ENCODE results near the gene TBXAS1. TPM values are rescaled to one million over a fixed set of nuclear protein-coding genes. Genes with fewer than 3 reads are reported as not detected.

The TBXAS1 gene
- total RNA-seq, 3 donors from 2014 or later (not counting 1 experiment from before 2014, with no cell fraction given) = 72.7 to 110 (median 88.7) TPM

DNA sequence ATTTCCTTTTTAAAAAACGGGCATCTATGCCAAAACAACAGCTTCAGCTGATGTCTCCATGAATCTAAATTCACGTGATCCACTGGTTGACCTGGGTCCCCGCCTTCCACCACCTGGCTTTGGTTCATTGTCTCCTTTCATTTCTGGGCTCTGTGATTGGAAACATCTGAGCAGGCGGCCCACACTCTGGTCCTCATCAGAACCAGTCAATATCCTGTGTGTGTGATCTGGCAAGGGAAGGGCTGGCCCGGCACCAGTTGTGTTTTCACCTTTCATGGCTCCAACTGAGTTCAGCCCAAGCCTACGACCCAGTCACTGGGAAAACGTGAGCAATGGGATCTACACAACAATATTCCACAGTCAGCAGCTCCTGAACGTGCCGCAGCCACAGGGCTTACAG is 187.5 kb downstream of the TBXAS1 start:
- peaks cover 3% of the 10 kb centered on the region for H3K36me3 ChIP-seq (ENCODE audit: control insufficient read depth, insufficient read depth, low read length)
- peaks cover 0 to under 1% of the 10 kb centered on the region in 2 donors for H3K4me1 Mint-ChIP-seq
- DNase-seq = no peak
- ATAC-seq = no peak
- no peak overlapping the region for H3K27ac Mint-ChIP-seq
- H3K4me3 Mint-ChIP-seq = no peak overlapping the region
- H3K36me3 Mint-ChIP-seq = peaks cover 6% of the 10 kb centered on the region
- intact Hi-C loops (cut with micrococcal nuclease) = no loop called here
- no peaks in the 10 kb centered on the region for H3K4me1 ChIP-seq (ENCODE audit: control insufficient read depth, insufficient read depth, low read length)
- H3K27me3 Mint-ChIP-seq (ENCODE audit: low read depth in 2 of 2) = no peaks in the 10 kb centered on the region
- H3K4me3 ChIP-seq (ENCODE audit: low read length) = no peak overlapping the region
- 91% methylated on average over 9 of the region's 9 CpGs for WGBS (ENCODE audit: insufficient coverage)
- no peaks in the 10 kb centered on the region for H3K9me3 ChIP-seq (ENCODE audit: control insufficient read depth, insufficient read depth, low read length)
- TF ChIP-seq, protein P1, sequence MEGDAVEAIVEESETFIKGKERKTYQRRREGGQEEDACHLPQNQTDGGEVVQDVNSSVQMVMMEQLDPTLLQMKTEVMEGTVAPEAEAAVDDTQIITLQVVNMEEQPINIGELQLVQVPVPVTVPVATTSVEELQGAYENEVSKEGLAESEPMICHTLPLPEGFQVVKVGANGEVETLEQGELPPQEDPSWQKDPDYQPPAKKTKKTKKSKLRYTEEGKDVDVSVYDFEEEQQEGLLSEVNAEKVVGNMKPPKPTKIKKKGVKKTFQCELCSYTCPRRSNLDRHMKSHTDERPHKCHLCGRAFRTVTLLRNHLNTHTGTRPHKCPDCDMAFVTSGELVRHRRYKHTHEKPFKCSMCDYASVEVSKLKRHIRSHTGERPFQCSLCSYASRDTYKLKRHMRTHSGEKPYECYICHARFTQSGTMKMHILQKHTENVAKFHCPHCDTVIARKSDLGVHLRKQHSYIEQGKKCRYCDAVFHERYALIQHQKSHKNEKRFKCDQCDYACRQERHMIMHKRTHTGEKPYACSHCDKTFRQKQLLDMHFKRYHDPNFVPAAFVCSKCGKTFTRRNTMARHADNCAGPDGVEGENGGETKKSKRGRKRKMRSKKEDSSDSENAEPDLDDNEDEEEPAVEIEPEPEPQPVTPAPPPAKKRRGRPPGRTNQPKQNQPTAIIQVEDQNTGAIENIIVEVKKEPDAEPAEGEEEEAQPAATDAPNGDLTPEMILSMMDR (IDR thresholded peaks at IDR 0.05) = no peak
- no peaks in the 10 kb centered on the region for H3K9me3 Mint-ChIP-seq
- H3K27ac ChIP-seq (ENCODE audit: low read length) = no peak overlapping the region
- no peaks in the 10 kb centered on the region for H3K27me3 ChIP-seq (ENCODE audit: control insufficient read depth, insufficient read depth, low read length)

DNA sequence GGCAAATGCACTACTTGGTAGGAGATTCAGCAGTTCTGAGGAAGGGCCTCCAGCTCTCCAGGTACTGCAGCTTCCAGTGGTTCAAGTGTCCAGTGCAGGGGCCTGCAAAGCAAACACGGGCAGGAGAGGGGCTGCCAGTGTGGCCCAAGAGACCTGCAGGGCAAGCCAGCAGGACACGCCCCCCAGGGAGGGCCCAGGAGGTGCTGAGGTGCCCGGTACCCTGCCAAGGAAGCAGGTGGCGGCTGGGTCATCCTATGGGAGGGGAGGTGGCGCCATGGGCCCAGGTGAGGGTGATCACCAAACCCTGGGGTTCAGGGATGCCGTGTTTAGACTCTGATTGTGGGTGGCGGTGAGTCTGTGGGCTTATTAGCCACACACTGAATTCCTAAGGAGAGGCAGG is 188.0 kb downstream of the TBXAS1 start:
- Mint-ChIP-seq H3K4me3 (no peak overlapping the region), H3K4me1 (peaks cover 0 to 5% of the 10 kb centered on the region in 2 donors), H3K27me3 (ENCODE audit: low read depth in 2 of 2) (no peaks in the 10 kb centered on the region), H3K36me3 (peaks cover 1% of the 10 kb centered on the region), H3K9me3 (no peaks in the 10 kb centered on the region), H3K27ac (no peak overlapping the region)
- no peak for DNase-seq
- WGBS (ENCODE audit: insufficient coverage) = 91% methylated on average over 7 of the region's 7 CpGs
- Histone ChIP-seq H3K9me3 (ENCODE audit: control insufficient read depth, insufficient read depth, low read length) (no peaks in the 10 kb centered on the region), H3K4me1 (ENCODE audit: control insufficient read depth, insufficient read depth, low read length) (no peaks in the 10 kb centered on the region), H3K36me3 (ENCODE audit: control insufficient read depth, insufficient read depth, low read length) (peaks cover 3% of the 10 kb centered on the region), H3K27ac (ENCODE audit: low read length) (no peak overlapping the region), H3K4me3 (ENCODE audit: low read length) (no peak overlapping the region), H3K27me3 (ENCODE audit: control insufficient read depth, insufficient read depth, low read length) (no peaks in the 10 kb centered on the region)
- intact Hi-C loops (cut with micrococcal nuclease) = no loop called here
- TF ChIP-seq, protein P1 (IDR thresholded peaks at IDR 0.05) = no peak
- ATAC-seq = no peak

DNA sequence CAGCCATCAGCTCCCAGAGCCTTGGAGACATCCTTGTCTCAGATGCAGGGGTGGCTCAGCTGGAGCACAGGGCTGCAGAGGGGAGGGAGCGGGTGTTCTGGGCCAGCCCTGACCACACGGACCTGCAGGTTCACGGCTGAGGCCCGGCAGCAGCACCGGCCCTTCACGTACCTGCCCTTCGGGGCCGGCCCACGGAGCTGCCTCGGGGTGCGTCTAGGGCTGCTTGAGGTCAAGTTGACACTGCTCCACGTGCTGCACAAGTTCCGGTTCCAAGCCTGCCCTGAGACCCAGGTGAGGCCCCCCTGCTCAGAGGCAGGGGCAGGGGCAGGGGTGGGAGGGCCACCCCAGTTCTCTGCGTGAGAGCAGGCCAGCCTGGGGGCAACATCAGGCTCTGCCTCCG is 188.5 kb downstream of the TBXAS1 start:
- ATAC-seq (no peak), DNase-seq (no peak)
- Mint-ChIP-seq H3K4me3 (no peak overlapping the region), H3K27me3 (ENCODE audit: low read depth in 2 of 2) (no peaks in the 10 kb centered on the region), H3K4me1 (peaks cover 0 to 5% of the 10 kb centered on the region in 2 donors), H3K36me3 (no peaks in the 10 kb centered on the region), H3K9me3 (no peaks in the 10 kb centered on the region), H3K27ac (no peak overlapping the region)
- intact Hi-C loops (cut with micrococcal nuclease) = no loop called here
- Histone ChIP-seq H3K9me3 (ENCODE audit: control insufficient read depth, insufficient read depth, low read length) (no peaks in the 10 kb centered on the region), H3K27ac (ENCODE audit: low read length) (no peak overlapping the region), H3K27me3 (ENCODE audit: control insufficient read depth, insufficient read depth, low read length) (no peaks in the 10 kb centered on the region), H3K36me3 (ENCODE audit: control insufficient read depth, insufficient read depth, low read length) (peaks cover 3% of the 10 kb centered on the region), H3K4me1 (ENCODE audit: control insufficient read depth, insufficient read depth, low read length) (no peaks in the 10 kb centered on the region), H3K4me3 (ENCODE audit: low read length) (no peak overlapping the region)
- 95% methylated on average over 15 of the region's 15 CpGs for WGBS (ENCODE audit: insufficient coverage)
- TF ChIP-seq, protein P1 (IDR thresholded peaks at IDR 0.05) = no peak

All from natural killer cell (primary cell).